Stimulated activated CD8-positive, alpha-beta memory T cell treated with anti-CD3 and anti-CD28 coated beads, Interleukin-7, amount 100 ng/mL, for 24 hours (primary cell): Measurements from ENCODE around the gene HBP1.
"Not testable (repeated sequence)": the region's sequence is repeated elsewhere in the genome, so short reads cannot be mapped to it uniquely, and the experiment has no call there.

Source experiments
- DNase-seq: peaks from one replicate; pipeline ENCODE4 v3.0.0-alpha.2; 2020; ENCODE audit warnings: low read depth

Gene HBP1

GRCh38 chr7:107186240-107186639 lies 17.4 kb downstream of the HBP1 start:
- DNase-seq = no peak

- DNase-seq = no peak
Observed at GRCh38 chr7:107187774-107188173, 19.0 kb downstream of the HBP1 start.

- no peak for DNase-seq
Observed at GRCh38 chr7:107190090-107190489, 21.3 kb downstream of the HBP1 start.

GRCh38 chr7:107194052-107194451 lies 25.2 kb downstream of the HBP1 start:
- no peak for DNase-seq

- no peak for DNase-seq
Observed at GRCh38 chr7:107196834-107197610, 28.2 kb downstream of the HBP1 start.

GRCh38 chr7:107201795-107202450 lies 33.1 kb downstream of the HBP1 start:
- DNase-seq = peak; percentile 10

GRCh38 chr7:107203607-107204006 lies 34.8 kb downstream of the HBP1 start:
- DNase-seq = no peak

GRCh38 chr7:107206136-107206535 lies 37.3 kb downstream of the HBP1 start:
- DNase-seq = no peak

GRCh38 chr7:107206706-107207105 lies 37.9 kb downstream of the HBP1 start:
- DNase-seq = no peak

- no peak for DNase-seq
Observed at GRCh38 chr7:107207459-107207858, 38.7 kb downstream of the HBP1 start.

GRCh38 chr7:107208024-107208521 lies 39.3 kb downstream of the HBP1 start:
- no peak for DNase-seq

GRCh38 chr7:107208563-107208962 lies 39.8 kb downstream of the HBP1 start:
- DNase-seq = no peak

- DNase-seq = no peak
Observed at GRCh38 chr7:107209565-107209964, 40.8 kb downstream of the HBP1 start.

GRCh38 chr7:107210400-107210799 lies 41.6 kb downstream of the HBP1 start:
- DNase-seq = no peak

GRCh38 chr7:107212725-107213124 lies 43.9 kb downstream of the HBP1 start:
- no peak for DNase-seq

GRCh38 chr7:107213193-107213788 lies 44.5 kb downstream of the HBP1 start:
- DNase-seq = no peak

GRCh38 chr7:107213945-107214344 lies 45.1 kb downstream of the HBP1 start:
- DNase-seq = no peak

- DNase-seq = no peak
Observed at GRCh38 chr7:107219563-107220244, 50.9 kb downstream of the HBP1 start.

- no peak for DNase-seq
Observed at GRCh38 chr7:107220356-107220755, 51.6 kb downstream of the HBP1 start.

- DNase-seq = not testable (repeated sequence)
Observed at GRCh38 chr7:107220806-107221205, 52.0 kb downstream of the HBP1 start.

GRCh38 chr7:107224374-107225223 lies 55.8 kb downstream of the HBP1 start:
- no peak for DNase-seq

- no peak for DNase-seq
Observed at GRCh38 chr7:107228291-107228690, 59.5 kb downstream of the HBP1 start.
